ENCODE data around the gene GABBR2.

GABBR2 gene

DNA sequence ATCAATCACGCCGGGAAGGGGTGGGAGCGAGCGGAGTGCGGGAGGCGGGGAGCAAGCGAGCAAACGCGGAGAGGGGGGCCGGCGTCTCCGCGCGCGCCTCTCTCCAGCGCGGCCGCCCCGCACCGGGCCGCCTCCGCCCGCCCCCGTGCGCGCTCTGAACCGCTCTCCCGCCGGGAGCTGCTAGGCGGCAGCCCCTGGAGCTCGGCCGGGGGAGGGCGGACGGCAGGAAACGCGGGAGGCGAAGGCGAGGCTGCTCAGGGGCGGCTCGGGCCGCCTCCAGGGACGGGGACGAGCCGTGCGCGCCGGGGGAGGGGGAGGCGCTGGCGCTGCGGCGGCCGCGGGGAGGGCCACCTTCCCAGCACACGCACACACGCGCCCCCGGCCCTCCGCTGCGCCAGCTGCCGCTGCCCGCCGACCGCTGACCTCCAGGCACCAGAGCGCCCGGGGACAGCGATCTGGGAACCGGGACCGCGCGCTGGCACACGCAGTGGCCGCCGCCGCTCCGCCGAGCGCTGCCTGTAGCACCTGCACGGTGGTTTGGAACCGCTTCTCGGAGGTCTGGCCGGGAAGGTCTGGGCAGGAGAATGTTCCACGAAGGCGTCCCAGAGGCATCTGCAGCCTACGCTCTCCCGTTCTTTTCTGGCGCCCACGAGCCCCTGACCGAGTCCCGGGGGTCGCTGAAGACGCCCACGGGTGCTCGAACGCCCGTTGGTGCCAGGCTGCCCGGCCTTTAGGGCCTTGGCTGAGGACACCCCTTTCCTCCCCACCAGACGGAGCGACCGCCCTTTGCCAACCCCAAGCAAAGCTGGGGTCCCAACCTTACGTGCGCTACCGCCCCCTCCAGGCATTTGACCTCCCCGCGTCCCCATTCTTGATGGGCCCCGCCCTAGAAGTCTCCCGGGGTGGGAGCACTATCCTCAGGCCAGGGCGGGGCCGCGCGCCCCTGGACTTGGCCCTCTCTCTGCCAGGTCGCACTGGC is at the start of gene GABBR2:
GABBR2 (minus strand) TSS at position 3 of the 979 bp plus-strand sequence. CDS start 198 bp downstream, outside the sequence.
- no peak for DNase-seq

DNA sequence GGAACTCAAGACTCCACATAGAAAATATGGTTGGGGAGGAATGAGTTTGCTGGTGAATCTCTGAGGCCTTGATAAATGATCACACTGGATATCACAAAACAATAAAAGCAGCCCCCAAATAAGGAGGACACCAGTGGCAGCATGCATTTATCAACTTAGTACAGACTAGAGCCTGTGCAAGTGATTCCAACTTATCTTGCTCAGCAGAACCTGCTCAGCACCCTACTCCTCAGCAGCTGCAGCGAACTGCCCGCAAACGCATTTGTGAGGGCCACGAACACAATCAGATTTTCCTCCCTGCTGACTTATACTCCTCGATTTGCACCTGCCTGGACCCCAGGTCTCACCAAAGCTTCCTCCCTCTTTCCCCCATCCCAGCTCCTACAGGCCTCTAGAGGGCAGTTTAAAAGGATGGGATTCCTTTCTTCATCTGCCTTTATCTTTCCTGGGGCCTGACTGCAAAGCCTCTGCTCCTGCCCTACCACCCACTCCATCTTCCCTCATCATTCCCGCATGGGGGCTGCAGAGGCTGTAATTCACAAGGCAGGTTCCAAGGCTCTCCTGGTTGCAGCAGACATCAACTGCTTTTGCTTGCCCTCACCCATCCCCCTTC is 46.4 kb upstream of the GABBR2 start:
- DNase-seq, result no peak

DNA sequence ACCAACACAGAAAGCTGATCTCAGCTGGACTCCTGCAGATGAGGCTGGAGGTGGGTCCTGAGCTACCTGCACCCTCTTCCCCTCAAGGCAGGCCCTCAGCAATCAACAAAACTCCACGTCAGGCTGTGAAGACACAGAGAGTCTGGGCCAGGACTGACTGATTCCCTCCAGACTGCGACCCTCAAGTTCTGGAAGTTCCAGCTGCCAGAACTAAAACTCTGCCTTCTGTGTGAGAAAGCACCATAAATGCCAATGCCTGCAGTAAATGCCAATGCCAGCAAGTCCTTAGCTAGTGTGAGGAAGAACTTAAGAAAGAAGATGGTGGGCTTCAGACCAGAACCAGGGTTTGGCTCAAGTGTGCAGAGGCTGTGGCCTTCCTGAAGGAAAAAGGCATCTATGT is 42.5 kb upstream of the GABBR2 start:
- no peak for DNase-seq

DNA sequence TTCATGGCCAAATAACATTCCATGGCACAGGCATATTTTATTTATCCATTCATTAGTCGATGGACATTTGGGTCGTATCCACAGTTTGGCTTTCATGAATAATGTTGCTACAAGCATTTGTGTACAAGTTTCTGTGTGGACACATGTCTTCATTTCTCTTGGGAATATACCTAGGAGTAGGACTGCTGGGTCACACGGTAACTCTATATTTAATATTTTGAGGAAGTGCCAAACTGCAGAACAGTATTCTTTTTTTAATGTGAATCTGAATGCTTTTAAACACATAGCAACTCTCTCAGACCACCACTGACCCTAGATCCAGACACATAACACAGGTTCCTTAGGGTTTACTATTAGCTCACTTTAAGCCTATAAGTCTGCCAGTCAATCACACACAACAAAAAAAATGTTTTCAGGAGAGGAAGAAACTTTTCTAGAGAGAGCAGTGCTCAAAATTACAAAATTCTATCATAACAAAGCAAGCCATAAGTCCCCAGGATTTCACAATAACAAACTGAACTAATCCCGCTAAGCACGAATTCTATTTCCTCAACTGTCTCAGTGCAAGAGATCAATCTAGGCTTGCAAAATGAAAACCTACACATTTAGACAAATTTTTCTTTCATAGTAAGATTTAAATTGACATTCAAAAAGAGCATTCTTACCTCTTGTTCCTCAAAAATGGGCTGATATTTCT is 41.8 kb upstream of the GABBR2 start:
- DNase-seq, result no peak

DNA sequence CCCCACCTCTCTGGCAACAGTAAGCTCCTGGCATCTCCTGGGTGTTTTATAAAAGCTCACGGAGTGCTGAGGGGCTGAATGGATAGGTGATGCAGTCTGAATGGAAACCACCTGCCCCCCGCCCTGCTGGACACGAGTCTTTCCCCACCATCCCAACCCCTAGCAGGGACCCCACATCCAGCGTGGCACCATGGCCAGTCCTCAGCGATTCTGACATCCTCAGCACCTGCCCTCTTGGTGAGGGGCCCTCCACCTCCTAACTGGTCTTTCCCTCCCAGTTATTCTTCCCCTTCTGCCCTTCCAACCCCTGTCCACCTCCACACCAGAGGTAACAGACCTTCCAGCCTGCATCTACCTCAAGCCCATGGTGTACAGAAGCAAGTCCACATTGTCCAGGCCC is 38.7 kb upstream of the GABBR2 start:
- DNase-seq, result no peak

DNA sequence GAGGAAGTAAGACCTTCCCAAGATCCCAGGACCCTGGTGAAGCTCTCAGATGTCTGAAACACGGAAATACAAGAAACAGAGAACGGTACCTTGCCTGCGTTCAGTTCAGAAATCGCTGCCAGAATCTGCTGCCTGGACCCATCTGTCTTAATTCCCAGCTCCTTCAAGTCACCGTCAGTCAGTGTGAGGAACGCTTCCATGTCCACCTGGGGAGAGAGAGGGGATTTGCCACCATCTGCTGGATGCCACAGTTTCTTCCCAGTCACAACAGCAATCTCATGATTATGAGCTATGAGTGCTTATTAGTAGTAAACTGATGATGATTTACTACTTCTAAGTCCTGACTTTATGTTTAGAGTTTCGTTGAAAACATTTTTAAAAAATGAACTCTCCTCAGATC is 36.7 kb upstream of the GABBR2 start:
- no peak for DNase-seq

DNA sequence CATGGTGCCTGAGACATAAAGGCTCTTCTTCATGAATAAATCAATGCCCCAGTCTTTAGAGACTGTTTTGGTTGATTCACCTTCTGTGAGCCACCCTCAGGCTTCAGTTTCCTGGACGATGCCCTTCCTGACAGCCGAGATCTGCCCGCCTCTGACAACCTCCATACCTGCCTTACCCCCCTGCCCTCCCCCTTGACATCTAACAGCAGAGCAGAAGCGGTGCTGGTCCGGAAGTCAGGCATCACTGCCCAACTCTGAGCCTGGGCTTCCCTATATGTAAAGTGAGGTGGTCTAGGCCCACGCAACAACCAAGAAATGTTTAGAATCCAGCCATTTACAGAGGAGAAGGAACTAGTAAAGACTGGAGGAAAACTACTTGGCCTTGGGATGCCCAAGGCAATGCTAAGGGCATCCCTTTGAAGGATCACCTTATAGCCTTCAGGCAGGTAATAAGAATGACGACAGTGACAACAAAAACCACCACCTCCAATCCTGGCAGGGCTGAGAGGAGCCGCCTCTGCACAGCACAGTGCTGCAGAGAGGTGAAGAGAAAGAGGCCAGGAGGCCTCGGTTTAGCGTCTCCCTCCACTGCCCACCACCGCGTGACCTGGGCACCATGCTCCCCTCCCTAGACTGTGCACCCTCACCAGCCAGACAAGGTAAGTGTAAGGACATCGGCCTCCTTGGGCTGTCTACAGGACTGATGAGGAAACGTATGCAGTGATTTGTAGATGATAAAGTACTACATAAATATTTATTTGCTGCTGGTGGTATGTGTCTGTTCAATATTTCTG is 35.3 kb upstream of the GABBR2 start:
- DNase-seq, result no peak

DNA sequence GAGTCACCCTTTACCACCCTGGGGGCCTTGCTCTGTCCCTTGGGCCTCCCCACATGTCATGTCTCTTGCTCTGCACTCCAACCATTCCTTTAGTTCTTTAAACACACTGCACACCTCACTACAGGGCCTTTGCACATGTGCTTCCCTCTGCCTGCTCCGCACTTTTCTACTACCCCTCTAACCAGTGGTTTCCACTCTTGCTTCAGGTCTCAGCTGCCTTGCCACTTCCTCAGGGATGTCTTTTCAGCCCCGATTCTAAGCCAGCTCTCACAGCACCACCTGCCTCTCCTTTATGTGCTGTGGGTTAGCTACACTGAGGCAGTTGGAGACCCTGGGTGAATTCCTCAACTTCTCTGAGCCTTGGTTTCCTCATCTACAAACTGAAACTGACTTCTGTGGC is 34.6 kb upstream of the GABBR2 start:
- DNase-seq, result no peak

DNA sequence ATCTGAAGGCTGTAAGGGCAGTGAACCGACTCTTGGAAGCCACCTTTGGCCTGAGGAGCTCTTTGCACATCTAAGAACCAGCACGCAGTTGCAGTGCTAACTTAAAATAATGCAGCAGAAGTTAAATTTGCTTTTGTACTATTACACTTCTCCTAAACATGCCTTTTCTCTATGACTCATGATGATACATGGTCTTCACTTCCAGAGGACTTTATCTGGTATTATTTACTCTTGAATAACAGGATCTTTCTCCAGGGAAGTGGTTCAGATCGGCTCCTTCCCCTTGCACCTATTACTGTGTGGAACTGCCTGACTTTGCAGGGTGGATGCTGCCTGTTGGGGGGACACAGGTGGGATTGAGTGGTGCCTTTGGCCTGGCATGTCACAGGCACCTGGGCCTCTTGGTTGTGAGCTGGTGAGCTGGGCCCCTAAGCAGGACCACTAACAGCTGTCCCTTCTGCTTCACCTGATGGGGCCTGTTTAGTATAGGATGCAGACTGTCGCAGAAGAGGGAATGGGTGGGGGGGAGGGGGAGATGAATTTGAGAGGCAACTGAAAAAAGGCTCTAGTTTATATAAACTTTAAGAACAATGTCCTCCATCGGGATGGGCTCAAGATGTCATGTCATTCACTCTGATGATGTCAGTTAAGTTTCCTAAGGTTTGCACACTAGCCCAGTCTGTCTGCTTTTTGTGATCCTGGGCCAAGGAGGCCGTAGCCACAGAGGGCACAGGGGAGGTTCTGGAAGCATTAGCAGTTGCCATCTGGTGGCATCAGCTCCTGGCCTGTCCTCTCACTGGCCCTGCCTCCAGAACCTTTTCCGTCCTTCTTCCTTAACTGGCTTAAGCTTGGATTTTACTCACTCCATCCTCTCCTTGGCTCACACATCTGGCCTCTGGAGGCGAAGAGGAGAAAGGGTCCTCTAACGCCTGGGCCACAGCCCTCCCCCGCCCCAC is 33.9 kb upstream of the GABBR2 start:
- DNase-seq, result no peak

DNA sequence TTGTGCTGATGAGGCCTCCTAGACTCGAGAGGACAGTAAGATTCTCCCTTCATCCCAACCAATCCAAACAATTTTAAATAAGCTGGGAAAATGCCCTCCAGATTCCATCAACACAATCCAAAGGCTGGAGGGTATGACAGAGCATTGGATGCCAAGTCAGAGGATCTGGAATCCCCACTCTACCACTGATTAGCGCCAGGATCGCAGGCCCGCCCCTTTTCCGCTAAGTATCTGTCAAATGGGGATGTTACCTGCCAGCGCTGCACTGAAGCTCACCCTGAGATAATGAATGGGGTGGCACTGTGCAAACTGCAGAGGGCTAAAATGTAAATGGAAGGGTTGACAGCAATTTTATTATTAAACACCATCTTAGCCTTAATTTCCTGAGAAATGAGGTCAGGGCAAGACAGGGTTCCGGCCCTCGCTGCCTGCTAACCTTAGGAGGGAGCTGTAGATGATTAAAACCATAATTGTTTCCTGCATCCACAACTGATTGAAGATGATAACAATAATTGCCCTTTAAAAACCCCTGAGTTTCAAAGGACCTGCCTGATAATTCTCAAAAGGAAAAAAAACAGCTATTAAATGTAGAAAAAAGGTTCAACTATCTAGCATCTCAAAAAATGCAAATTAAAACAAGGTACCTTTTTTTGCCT is 31.6 kb upstream of the GABBR2 start:
- no peak for DNase-seq

DNA sequence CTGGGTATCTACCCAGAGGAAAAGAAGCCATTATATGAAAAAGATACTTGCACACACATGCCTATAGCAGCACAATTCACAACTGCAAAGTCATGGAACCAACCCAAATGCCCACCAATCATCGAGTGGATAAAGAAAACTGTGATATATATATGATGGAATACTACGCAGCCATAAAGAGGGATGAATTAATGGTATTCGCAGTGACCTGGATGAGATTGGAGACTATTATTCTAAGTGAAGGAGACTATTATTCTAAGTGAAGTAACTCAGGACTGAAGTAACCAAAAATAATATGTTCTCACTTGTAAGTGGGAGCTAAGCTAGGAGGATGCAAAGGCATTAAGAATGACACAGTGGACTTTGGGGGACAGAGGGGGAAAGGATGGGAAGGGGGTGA is 30.0 kb upstream of the GABBR2 start:
- no peak for DNase-seq

DNA sequence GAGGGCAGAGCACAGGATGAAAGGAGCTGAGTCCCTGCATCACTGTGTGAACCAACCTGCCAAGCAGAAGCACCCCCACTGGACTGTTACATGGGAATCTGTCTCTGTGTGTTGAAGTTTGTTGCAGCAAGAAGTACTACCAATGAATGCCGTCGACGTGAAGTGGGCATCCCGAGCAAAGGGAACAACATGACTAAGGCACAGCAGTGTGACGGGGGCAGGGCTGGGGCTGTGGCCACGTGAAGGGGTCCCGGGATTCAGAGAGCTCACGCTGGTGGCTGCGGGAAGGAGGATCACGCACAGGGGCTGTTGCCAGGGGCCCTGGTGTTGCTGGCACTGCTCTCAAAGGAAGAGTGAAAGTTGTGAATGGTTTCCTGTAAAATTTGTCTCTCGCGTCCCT is 27.5 kb upstream of the GABBR2 start:
- no peak for DNase-seq

DNA sequence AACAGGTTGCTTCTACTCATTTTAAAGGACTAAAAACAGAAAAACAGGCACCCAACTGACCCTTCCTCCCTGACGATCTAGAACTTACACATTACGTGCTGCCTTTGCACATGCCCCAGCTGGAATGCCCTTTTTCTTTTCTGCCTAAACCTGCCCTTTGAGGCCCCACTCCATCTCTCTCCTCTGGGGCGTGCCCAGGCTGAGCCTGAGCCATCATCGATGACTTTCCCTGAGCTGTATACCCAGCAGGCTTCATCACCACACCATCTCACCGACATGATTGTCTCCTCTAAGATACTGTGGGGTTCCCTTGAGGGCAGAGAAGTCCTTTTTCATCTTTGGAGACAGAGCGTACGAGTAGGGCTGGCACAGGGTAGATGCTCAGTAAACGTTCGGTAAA is 24.1 kb upstream of the GABBR2 start:
- no peak for DNase-seq

DNA sequence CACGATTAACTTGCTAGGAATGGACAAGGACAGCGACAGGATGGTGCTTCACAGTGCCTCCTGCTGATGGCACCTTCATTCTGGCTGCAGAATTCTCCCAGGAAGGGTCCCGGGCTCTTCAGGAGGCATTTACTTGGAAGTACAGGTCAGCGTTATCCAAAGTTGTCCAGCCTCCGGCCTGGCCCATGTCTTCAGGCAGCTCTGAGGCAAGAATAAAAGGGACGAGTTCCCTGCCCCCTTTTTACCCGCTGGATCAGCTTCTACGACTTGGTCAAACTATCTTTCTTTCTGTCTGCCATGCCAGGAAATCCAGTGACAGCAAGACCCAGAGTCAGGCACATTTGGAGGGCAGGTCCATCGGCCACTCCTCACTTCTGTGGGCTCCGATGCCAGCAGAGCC is 23.4 kb upstream of the GABBR2 start:
- DNase-seq, result no peak

DNA sequence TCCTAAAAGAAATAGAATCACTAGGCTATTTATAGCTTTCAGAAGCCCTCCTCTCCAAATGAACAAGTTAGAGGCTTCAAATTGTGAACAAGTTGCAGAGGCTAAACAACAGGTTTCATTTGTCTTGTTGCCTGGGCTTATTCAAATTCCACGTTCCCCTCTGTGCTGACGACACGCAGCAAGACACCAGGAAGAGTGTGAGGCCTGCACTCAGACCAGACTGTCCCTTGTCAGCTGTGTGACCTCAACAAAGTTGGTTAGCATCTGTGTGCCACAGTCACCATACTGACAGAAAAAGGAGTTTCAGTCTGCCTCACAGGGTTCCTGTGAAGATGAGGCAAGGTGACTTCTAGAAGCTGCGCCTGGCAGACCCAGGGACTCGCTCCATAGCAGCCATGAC is 22.1 kb upstream of the GABBR2 start:
- no peak for DNase-seq

DNA sequence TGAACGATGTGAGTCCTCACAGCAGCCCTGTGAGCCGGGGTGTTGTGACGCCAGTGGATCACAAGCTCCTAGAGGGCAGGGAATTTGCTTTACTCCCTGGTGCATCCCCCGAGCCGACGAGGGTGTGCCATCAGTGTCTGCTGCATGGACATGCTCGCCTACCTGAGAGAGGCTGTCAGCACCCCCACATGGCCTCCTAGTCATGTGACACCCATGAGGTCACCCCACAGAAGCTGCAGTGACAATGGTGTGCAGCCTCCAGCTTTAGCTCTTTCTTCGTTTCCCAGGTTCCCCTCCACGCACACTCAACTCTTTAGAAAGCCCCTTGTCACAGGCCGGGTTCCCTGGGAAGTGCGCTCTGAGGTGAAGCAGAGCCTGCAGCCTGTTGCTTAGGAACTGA is 19.8 kb upstream of the GABBR2 start:
- no peak for DNase-seq

DNA sequence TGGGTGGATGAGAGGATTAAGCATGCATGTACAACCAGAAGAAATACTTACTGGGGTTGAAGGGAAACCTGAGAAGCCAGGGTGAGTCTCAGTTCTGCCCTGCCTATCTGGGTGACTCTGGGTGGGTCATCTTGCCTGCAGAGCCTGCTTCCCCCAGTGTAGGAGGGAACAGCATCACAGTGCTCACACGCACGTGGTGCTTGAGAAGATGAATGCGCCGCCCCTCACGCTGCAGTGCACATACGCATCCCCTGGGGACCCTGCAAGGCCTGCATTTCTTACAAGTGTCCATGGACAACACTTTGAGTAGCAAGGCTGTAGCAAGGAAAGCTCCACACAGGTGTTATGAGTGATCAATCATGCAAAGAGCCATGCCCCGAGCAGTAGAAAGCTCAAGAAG is 18.7 kb upstream of the GABBR2 start:
- DNase-seq, result peak; percentile 3

DNA sequence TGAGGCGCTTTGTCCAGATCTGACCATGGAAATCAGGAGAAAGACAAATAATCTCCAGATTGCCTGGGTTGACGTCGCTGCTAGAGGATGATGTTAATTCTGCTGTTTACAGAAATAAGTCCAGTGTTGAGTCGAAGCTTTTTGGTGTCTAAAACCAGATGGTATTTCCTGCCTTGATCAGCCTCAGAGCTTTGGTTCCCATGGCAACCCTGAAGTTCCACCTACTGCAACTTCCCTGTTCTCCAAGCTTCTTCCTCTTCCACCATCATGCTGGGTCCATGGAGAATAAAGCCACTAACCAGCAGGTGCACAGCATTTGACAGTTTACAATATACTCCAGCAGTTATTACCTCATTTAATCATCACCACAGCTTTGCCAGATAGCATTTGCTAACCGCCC is 18.0 kb upstream of the GABBR2 start:
- DNase-seq, result no peak

DNA sequence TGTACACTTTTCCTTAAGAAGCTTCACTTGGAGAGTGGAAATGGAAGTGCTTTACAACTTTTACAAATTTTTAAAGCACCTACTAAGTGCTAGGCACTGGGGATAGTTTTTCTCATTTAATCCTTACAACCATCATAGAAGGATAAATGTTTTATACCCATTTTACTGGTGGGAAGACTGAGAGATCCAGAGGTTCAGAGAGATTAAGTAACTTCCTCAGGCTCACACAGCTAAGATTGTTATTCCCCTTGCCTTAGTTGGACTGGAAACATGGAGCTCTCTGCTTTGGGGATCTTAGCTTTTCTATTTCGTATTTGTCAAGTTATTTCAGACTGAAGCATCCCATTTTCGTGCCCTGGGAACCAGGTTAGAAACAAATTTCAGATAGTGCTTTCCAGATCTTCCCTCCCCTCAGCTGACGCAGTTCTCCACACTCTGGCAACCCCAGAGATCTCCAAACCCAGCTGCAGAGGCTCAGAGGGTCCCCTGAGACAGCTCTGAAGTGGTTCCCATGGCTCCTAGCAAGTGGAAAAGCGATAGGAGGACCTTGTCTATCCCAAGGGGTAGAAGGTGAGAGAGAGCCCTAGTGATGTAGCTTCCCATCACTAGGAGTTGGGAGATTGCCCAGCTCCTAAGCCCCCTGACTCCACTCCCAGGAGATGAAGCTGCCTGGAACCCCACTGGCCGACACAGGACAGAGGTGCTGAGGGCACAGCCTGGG is 16.2 kb upstream of the GABBR2 start:
- DNase-seq, result no peak

DNA sequence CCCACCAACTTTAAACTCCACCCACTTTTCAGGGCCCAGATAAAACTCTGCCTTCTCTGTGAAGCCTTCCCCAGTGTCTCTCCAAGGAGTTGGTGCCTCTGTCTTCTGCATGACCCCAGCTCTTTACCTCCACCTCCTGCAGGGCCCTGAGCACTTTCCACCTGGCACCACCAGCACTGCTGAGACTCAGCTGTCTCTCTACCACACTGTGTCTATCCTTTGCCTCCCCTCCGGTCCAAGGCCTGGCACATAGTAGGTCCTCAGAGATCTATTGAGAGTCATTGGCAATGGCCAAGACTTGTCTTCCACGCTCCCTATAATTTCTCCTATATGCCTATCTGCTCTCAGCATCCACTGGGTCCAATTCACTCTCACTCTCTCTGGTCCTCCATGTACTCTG is 12.9 kb upstream of the GABBR2 start:
- no peak for DNase-seq

DNA sequence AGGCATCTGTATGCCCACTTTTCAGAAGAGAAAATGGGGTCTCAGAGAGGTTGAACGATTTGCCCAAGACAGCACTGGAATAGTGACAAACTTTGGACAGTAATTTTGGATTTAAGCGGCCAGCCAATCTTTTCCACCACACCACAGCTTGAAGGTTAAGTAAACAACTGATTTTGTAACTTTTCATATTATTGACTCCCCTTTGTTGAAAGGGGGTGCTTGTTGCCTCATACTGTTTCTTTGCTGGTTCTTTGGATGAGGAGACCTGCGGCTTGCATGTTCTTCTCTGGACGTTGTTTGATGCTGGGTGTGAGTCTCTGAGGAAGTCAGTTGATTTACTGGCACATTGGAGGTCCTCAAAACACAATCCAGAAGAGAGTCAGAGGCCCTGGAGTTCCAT is 11.7 kb upstream of the GABBR2 start:
- DNase-seq, result no peak

Measured in DMS79 (cell line).